GM12875 (cell line): Measurements from ENCODE around the gene GORASP2.
"Not testable (repeated sequence)": the region's sequence is repeated elsewhere in the genome, so short reads cannot be mapped to it uniquely, and the experiment has no call there.

Experiments used
- H3K4me3 ChIP-seq: one replicate; pipeline ENCODE4 v1.5.1; 2011; ENCODE audit warnings: low read depth, low read length, control low read depth
- CTCF ChIP-seq: IDR thresholded peaks from 2 replicates; pipeline ENCODE4 v1.5.1; 2011; ENCODE audit warnings: low read depth, mild to moderate bottlenecking, control low read depth, inconsistent platforms, low read length, moderate library complexity, borderline replicate concordance; ENCODE audit not compliant: insufficient read depth

GORASP2 gene

GRCh38 chr2:170905864-170906263 is 23.2 kb upstream of the GORASP2 start:
- no peak for TF ChIP-seq CTCF
- H3K4me3 ChIP-seq, result no peak overlapping the region

GRCh38 chr2:170911314-170911889 is 17.7 kb upstream of the GORASP2 start:
- H3K4me3 ChIP-seq, result no peak overlapping the region

GRCh38 chr2:170914994-170915666 is 13.9 kb upstream of the GORASP2 start:
- not testable (repeated sequence) for H3K4me3 ChIP-seq

More at GRCh38 chr2:170911314-170911889, 17.7 kb upstream of the GORASP2 start:
- no peak for TF ChIP-seq CTCF

- no peak overlapping the region for H3K4me3 ChIP-seq
- TF ChIP-seq CTCF, result no peak
Measured at GRCh38 chr2:170917219-170917913, 11.7 kb upstream of the GORASP2 start.

- no peak overlapping the region for H3K4me3 ChIP-seq
- no peak for TF ChIP-seq CTCF
Measured at GRCh38 chr2:170917957-170918356, 11.1 kb upstream of the GORASP2 start.

- not testable (repeated sequence) for H3K4me3 ChIP-seq
Measured at GRCh38 chr2:170921873-170922272, 7.2 kb upstream of the GORASP2 start.

- no peak overlapping the region for H3K4me3 ChIP-seq
- no peak for TF ChIP-seq CTCF
Measured at GRCh38 chr2:170922634-170923494, 6.2 kb upstream of the GORASP2 start.
